Stimulated activated effector memory CD8-positive, alpha-beta T cell treated with anti-CD3 and anti-CD28 coated beads, Interleukin-12 subunit alpha, Interleukin-12 subunit beta, amount 100 ng/mL, for 72 hours (primary cell): Measurements from ENCODE around the gene BMPR1B.
"Not testable (repeated sequence)": the region's sequence is repeated elsewhere in the genome, so short reads cannot be mapped to it uniquely, and the experiment has no call there.

Experiments used
- ATAC-seq: fragments of 150-1000 bp; cut with Tn5 transposase; 2 replicates; pipeline ENCODE4 v1.10.0; 2021
- DNase-seq, 2 donors: peaks; one replicate each; pipeline ENCODE4 v3.0.0; 2021 to 2022; ENCODE audit warnings: low spot score in 2 of 2
- H3K27ac Mint-ChIP-seq: one replicate; pipeline ENCODE4 v1.8.0; 2022; ENCODE audit warnings: mild to moderate bottlenecking, mixed read lengths
- H3K36me3 Mint-ChIP-seq: one replicate; pipeline ENCODE4 v1.8.0; 2022; ENCODE audit warnings: mild to moderate bottlenecking, mixed read lengths
- H3K4me1 Mint-ChIP-seq: one replicate; pipeline ENCODE4 v1.8.0; 2022; ENCODE audit warnings: mixed read lengths
- H3K4me3 Mint-ChIP-seq: one replicate; pipeline ENCODE4 v1.8.0; 2022; ENCODE audit warnings: mild to moderate bottlenecking, mixed read lengths
- H3K9me3 Mint-ChIP-seq: one replicate; pipeline ENCODE4 v1.8.0; 2022; ENCODE audit warnings: mixed read lengths

BMPR1B gene

GRCh38 chr4:94801016-94801415 is 43.3 kb downstream of the BMPR1B start:
- no peak for DNase-seq
- H3K4me3 Mint-ChIP-seq: no peak overlapping the region
- ATAC-seq: no peak
- no peaks in the 10 kb centered on the region for H3K36me3 Mint-ChIP-seq
- no peaks in the 10 kb centered on the region for H3K9me3 Mint-ChIP-seq
- no peaks in the 10 kb centered on the region for H3K4me1 Mint-ChIP-seq
- no peak overlapping the region for H3K27ac Mint-ChIP-seq

- no peak overlapping the region for H3K4me3 Mint-ChIP-seq
- no peaks in the 10 kb centered on the region for H3K4me1 Mint-ChIP-seq
- DNase-seq: no peak
- no peak overlapping the region for H3K27ac Mint-ChIP-seq
- H3K9me3 Mint-ChIP-seq: no peaks in the 10 kb centered on the region
- no peak for ATAC-seq
- no peaks in the 10 kb centered on the region for H3K36me3 Mint-ChIP-seq
These were observed 44.3 kb downstream of the BMPR1B start for GRCh38 chr4:94802091-94802490.

- Mint-ChIP-seq H3K4me1 (no peaks in the 10 kb centered on the region), H3K4me3 (no peak overlapping the region), H3K27ac (no peak overlapping the region), H3K36me3 (no peaks in the 10 kb centered on the region), H3K9me3 (no peaks in the 10 kb centered on the region)
- ATAC-seq (no peak), DNase-seq (no peak)
These were observed 45.4 kb downstream of the BMPR1B start for GRCh38 chr4:94803181-94803580.

- H3K4me3 Mint-ChIP-seq: no peak overlapping the region
- no peak for DNase-seq
- no peak for ATAC-seq
- no peaks in the 10 kb centered on the region for H3K9me3 Mint-ChIP-seq
- H3K4me1 Mint-ChIP-seq: no peaks in the 10 kb centered on the region
- no peak overlapping the region for H3K27ac Mint-ChIP-seq
- H3K36me3 Mint-ChIP-seq: no peaks in the 10 kb centered on the region
These were observed 46.9 kb downstream of the BMPR1B start for GRCh38 chr4:94804650-94805049.

DNA sequence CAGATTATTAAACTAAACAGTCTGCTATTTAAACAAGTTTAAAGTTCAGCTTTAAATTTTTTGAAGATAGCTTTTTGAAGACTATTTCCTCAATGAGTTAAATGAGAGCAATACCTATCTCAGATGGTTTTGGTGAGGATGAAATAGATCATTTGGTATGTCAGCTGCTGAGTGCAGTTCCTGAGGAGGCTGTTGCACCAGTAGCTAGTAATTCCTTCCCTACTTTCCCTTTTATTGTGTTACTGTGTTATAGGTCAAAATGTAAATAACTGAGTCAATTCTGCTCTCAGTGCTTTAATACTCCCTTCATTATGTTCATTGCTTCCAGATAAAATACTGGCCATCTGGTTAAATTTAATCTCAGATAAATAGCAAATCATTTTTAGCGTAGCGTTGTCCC is 48.6 kb downstream of the BMPR1B start:
- Mint-ChIP-seq H3K36me3 (no peaks in the 10 kb centered on the region), H3K4me1 (no peaks in the 10 kb centered on the region), H3K27ac (no peak overlapping the region), H3K4me3 (no peak overlapping the region), H3K9me3 (no peaks in the 10 kb centered on the region)
- no peak for DNase-seq
- ATAC-seq: no peak

GRCh38 chr4:94811643-94812042 is 53.9 kb downstream of the BMPR1B start:
- Mint-ChIP-seq H3K27ac (no peak overlapping the region), H3K4me3 (no peak overlapping the region)

DNA sequence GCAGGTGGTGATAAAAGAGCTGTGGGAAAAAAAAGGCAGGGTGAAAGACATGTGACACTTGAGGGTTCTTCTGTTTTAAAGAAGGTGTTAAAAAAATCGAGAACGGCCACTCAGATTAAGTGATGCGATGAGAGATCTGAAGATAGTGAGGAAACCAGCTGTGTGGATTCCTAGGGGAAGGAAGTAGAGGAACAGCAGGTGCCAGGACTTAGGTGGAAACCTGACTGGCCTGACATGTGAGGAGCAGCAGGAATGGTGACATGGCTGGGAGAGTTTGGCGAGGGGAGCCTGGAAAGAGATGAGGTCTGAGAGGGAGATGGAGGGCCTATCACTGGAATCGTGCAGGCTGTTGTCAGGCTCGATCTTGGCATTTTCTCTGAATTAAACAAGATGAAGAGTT is 55.5 kb downstream of the BMPR1B start:
- no peak for ATAC-seq
- Mint-ChIP-seq H3K4me1 (no peaks in the 10 kb centered on the region), H3K27ac (no peak overlapping the region), H3K4me3 (no peak overlapping the region), H3K36me3 (no peaks in the 10 kb centered on the region), H3K9me3 (no peaks in the 10 kb centered on the region)
- no peak for DNase-seq

More at GRCh38 chr4:94811643-94812042, 53.9 kb downstream of the BMPR1B start:
- Mint-ChIP-seq H3K4me1 (no peaks in the 10 kb centered on the region), H3K9me3 (no peaks in the 10 kb centered on the region), H3K36me3 (no peaks in the 10 kb centered on the region)
- ATAC-seq (no peak), DNase-seq (no peak)

- Mint-ChIP-seq H3K27ac (no peak overlapping the region), H3K36me3 (no peaks in the 10 kb centered on the region), H3K9me3 (no peaks in the 10 kb centered on the region), H3K4me1 (no peaks in the 10 kb centered on the region), H3K4me3 (no peak overlapping the region)
- DNase-seq (no peak), ATAC-seq (no peak)
These were observed 56.5 kb downstream of the BMPR1B start for GRCh38 chr4:94814237-94814636.

DNA sequence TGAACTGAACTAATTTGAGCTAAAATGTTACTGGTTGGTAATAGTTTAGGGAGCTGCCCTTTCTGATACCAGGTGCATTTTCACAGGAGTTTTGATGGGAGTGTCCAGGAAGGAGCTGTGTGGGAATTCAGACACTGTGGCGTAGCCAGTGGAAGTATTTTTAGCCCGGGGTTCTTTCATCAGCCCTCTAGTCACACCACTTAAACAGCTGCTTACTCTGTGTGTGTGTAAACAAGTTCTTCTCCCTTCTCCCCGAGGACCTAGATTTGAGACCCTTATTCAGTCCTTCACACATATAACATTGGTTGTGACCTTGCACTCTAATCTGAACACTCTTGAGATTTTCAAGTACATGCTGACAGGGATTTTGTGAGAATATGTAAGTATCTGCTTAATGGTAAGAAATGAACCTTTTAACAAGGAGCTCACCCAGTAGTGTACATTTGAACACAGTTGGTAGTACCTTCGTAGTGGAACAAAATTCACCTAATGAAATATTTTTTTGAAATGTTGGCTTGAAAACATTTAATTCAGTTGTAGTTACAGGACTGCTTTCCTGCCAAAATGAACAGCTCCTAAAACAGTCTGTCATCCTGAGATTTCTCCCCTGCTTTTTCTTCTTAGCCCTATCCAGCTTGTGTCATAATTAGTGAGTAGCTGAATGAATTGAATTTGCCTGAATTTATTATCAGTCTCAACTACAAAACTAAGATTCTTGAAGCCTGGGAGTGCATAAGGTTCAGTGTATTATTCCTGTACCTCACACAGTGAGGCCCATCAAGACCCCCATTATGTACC is 61.8 kb downstream of the BMPR1B start:
- Mint-ChIP-seq H3K27ac (no peak overlapping the region), H3K9me3 (no peaks in the 10 kb centered on the region), H3K36me3 (no peaks in the 10 kb centered on the region), H3K4me3 (no peak overlapping the region), H3K4me1 (no peaks in the 10 kb centered on the region)
- no peak for ATAC-seq
- no peak for DNase-seq

DNA sequence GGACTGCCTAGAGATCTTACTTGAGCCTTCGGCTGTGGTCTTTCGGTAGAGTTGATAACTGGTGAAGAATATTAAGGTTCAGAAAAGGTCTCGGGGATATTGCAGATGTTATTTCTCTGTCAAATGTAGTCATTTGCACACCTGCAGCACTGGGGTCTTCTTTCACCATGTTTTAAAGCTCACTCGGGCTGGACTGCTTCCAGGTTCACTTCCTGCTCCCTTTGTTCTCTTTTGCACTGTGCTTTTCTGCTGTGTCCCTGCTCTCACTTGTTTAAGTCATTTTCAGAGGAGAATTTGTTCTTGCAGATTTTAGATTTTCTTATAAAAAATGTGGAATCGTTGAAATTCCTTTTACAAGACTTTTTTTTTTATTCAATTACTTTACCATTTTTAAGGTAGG is 68.5 kb downstream of the BMPR1B start:
- no peak for ATAC-seq

DNA sequence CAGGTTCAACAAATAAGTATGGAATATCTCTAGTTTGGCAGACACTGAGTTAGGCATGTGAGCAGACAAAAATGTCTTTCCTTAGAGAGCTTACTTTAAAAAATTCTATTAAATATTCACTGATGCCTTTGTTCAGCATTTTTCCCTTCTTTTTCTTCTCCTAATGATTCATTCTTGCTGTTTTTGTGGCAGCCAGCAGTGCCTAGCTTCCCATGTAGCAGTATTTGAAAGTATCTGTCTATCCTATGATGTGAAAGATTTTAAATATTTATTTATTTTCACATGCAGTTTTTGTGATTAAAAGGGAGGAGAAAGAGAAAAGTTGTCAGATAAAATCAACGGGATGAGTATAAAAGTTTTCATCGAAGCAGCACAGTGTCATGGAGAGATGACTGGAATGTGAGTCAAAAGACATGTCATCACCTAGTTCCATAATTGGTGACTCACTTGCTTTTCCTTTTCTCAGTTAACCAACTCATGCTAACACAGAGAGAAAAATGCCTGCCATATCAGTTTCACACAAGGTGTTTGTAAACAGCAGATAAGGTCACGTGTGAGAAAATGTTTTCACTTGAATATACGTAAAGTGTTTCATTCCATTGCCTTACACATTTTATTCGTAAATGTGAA is 69.8 kb downstream of the BMPR1B start:
- no peaks in the 10 kb centered on the region for H3K9me3 Mint-ChIP-seq
- DNase-seq: no peak
- H3K4me3 Mint-ChIP-seq: no peak overlapping the region
- no peaks in the 10 kb centered on the region for H3K4me1 Mint-ChIP-seq
- H3K36me3 Mint-ChIP-seq: no peaks in the 10 kb centered on the region
- peak; percentile 39 for ATAC-seq
- H3K27ac Mint-ChIP-seq: no peak overlapping the region

More for the DNA sequence above, 68.5 kb downstream of the BMPR1B start:
- H3K9me3 Mint-ChIP-seq: no peaks in the 10 kb centered on the region
- no peak overlapping the region for H3K4me3 Mint-ChIP-seq
- H3K4me1 Mint-ChIP-seq: no peaks in the 10 kb centered on the region
- H3K27ac Mint-ChIP-seq: no peak overlapping the region
- H3K36me3 Mint-ChIP-seq: no peaks in the 10 kb centered on the region
- no peak for DNase-seq

- no peak overlapping the region for H3K4me3 Mint-ChIP-seq
- no peaks in the 10 kb centered on the region for H3K9me3 Mint-ChIP-seq
- no peak for ATAC-seq
- DNase-seq: no peak
- H3K4me1 Mint-ChIP-seq: no peaks in the 10 kb centered on the region
- no peaks in the 10 kb centered on the region for H3K36me3 Mint-ChIP-seq
- no peak overlapping the region for H3K27ac Mint-ChIP-seq
These were observed 71.1 kb downstream of the BMPR1B start for GRCh38 chr4:94828882-94829281.

DNA sequence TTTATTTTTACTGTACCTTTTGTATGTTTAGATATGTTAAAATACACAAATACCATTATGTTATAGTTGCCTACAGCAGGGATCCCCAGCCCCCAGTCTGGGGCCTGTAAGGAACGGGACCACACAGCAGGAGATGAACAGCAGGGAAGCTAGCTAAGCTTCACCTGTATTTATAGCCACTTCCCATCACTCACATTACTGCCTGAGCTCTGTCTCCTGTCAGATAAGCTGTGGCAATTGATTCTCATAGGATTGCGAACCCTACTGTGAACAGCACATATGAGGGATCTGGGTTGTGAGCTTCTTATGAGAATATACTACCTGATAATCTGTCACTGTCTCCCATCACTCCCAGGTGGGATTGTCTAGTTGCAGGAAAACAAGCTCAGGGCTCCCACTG is 73.9 kb downstream of the BMPR1B start:
- DNase-seq: no peak
- H3K36me3 Mint-ChIP-seq: no peaks in the 10 kb centered on the region
- no peak overlapping the region for H3K27ac Mint-ChIP-seq
- H3K4me3 Mint-ChIP-seq: no peak overlapping the region
- H3K9me3 Mint-ChIP-seq: no peaks in the 10 kb centered on the region
- no peak for ATAC-seq
- no peaks in the 10 kb centered on the region for H3K4me1 Mint-ChIP-seq

DNA sequence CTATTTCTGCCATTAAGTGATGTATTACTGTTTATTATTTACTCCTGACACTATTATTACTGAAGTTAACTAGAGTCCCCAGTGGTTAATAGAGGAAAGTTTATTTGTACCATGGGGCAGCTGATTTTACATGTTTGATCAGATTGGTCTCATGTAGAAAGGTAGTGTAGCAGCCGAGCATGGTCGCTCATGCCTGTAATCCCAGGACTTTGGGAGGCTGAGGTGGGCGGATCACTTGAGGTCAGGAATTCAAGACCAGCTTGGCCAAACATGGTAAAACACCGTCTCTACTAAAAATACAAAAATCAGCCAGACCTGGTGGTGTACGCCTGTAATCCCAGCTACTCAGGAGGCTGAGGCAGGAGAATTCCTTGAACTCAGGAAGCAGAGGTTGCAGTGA is 74.6 kb downstream of the BMPR1B start:
- not testable (repeated sequence) for H3K27ac Mint-ChIP-seq, ATAC-seq, H3K4me3 Mint-ChIP-seq, DNase-seq, H3K36me3 Mint-ChIP-seq, H3K4me1 Mint-ChIP-seq, H3K9me3 Mint-ChIP-seq

- DNase-seq (no peak), ATAC-seq (no peak)
- Mint-ChIP-seq H3K4me3 (no peak overlapping the region), H3K36me3 (no peaks in the 10 kb centered on the region), H3K9me3 (no peaks in the 10 kb centered on the region), H3K4me1 (no peaks in the 10 kb centered on the region), H3K27ac (no peak overlapping the region)
These were observed 75.6 kb downstream of the BMPR1B start for GRCh38 chr4:94833394-94833793.

DNA sequence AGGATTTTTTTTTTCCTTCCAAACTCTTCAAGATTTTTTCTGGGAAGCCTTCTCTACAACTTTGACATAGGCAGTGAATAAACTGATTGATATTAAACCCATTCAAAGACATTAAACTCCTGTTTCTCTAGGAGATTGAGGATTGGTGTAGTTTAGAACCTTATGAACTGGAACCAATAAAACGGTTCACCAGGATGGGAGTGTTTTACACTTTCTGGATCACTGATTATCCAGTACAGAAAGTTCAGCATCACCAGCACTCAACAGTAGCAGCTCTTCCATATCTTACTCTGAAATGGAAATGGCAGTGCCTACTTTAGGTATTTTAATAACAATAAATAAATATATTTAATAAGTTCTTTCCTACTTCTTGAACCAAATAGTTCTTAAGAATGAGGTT is 76.7 kb downstream of the BMPR1B start:
- DNase-seq (no peak), ATAC-seq (no peak)
- no peaks in the 10 kb centered on the region for H3K9me3 Mint-ChIP-seq
- H3K36me3 Mint-ChIP-seq: no peaks in the 10 kb centered on the region
- no peaks in the 10 kb centered on the region for H3K4me1 Mint-ChIP-seq
- no peak overlapping the region for H3K27ac Mint-ChIP-seq
- no peak overlapping the region for H3K4me3 Mint-ChIP-seq
